CD4-positive, alpha-beta memory T cell (primary cell): ENCODE measurements around the gene TMCC2. TPM values are rescaled to one million over a fixed set of nuclear protein-coding genes. Genes with fewer than 3 reads are reported as not detected.

Experiments
- CTCF ChIA-PET: fragments of 350-600 bp; sonication (Branson Sonifier 250); formaldehyde crosslinking; loops from one replicate; lab custom pipeline; 2021; ENCODE audit warnings: inconsistent platforms; ENCODE audit not compliant: partially characterized antibody; lab: Charles Lee
- POLR2A ChIA-PET: fragments of 350-600 bp; sonication (Branson Sonifier 250); formaldehyde crosslinking; loops from one replicate; lab custom pipeline; 2021; ENCODE audit not compliant: partially characterized antibody; lab: Charles Lee
- DNase-seq, 5 donors: peaks; one replicate each; pipeline versions ENCODE4 v3.0.0 to v3.0.0-alpha.2; 2020 to 2022; ENCODE audit warnings: mixed read lengths in 1 of 5
- H3K27ac ChIP-seq: one replicate; pipeline ENCODE4 v1.7.0; 2013; ENCODE audit warnings: low read depth, low read length
- H3K27me3 ChIP-seq: 2 replicates; pipeline ENCODE4 v1.7.0; 2013; ENCODE audit warnings: mild to moderate bottlenecking, low read length, moderate library complexity; ENCODE audit not compliant: insufficient read depth
- H3K36me3 ChIP-seq: 2 replicates; pipeline ENCODE4 v1.7.0; 2013; ENCODE audit warnings: mild to moderate bottlenecking, low read length, moderate library complexity; ENCODE audit not compliant: insufficient read depth
- H3K4me1 ChIP-seq: 2 replicates; pipeline ENCODE4 v1.7.0; 2013; ENCODE audit warnings: mild to moderate bottlenecking, low read length, moderate library complexity; ENCODE audit not compliant: insufficient read depth
- H3K4me3 ChIP-seq, 2 donors: one replicate each; pipeline ENCODE4 v1.7.0; 2013; ENCODE audit warnings: low read length in 2 of 2, mild to moderate bottlenecking in 1 of 2
- H3K9me3 ChIP-seq, 2 donors: one replicate each; pipeline ENCODE4 v1.7.0; 2013; ENCODE audit warnings: low read length in 2 of 2, control low read depth in 1 of 2; ENCODE audit not compliant: control insufficient read depth in 1 of 2
- H3K27ac Mint-ChIP-seq, 7 donors: one replicate each; pipeline ENCODE4 v1.8.0; 2020 to 2021; ENCODE audit warnings: mixed read lengths in 7 of 7, mild to moderate bottlenecking in 6 of 7, inconsistent platforms in 3 of 7, moderate library complexity in 3 of 7
- H3K27me3 Mint-ChIP-seq, 2 donors: one replicate each; pipeline ENCODE4 v1.8.0; 2020 to 2021; ENCODE audit warnings: mixed read lengths in 2 of 2
- H3K36me3 Mint-ChIP-seq, 2 donors: one replicate each; pipeline ENCODE4 v1.8.0; 2020 to 2021; ENCODE audit warnings: mixed read lengths in 2 of 2, inconsistent platforms in 1 of 2, mild to moderate bottlenecking in 1 of 2
- H3K4me1 Mint-ChIP-seq, 4 donors: one replicate each; pipeline ENCODE4 v1.8.0; 2020 to 2021; ENCODE audit warnings: mixed read lengths in 4 of 4, mild to moderate bottlenecking in 1 of 4
- H3K4me3 Mint-ChIP-seq, 8 donors: one replicate each; pipeline ENCODE4 v1.8.0; 2020 to 2021; ENCODE audit warnings: mixed read lengths in 8 of 8, mild to moderate bottlenecking in 7 of 8, moderate library complexity in 6 of 8, inconsistent platforms in 3 of 8
- H3K9me3 Mint-ChIP-seq, 8 donors: one replicate each; pipeline ENCODE4 v1.8.0; 2020 to 2021; ENCODE audit warnings: mixed read lengths in 8 of 8, mild to moderate bottlenecking in 5 of 8, inconsistent platforms in 3 of 8, moderate library complexity in 1 of 8
- intact Hi-C: fragments of 100-400 bp; cut with micrococcal nuclease; formaldehyde crosslinking; loops from one replicate; pipeline ENCODE4 v1.15.1; 2023
- polyA plus RNA-seq, 2 donors: library from polyadenylated mRNA; unstranded; fragments of 300-500 nt; fragmentation: Illumina TruSeq; gene quantifications; one replicate each; pipeline ENCODE4 v1.2.3, GENCODE V29; 2021
- total RNA-seq, 2 experiments: library from RNA; stranded (reverse); gene quantifications; one replicate each; pipeline ENCODE4 v1.2.3, GENCODE V29; 2021

The TMCC2 gene
- total and polyA plus RNA-seq, 4 experiments from 2014 or later = 0.27 to 1.2 (median 0.76) TPM

- Histone ChIP-seq H3K27me3 (no peaks in the 10 kb centered on the region), H3K4me3 (no peak overlapping the region), H3K36me3 (no peaks in the 10 kb centered on the region), H3K9me3 (no peaks in the 10 kb centered on the region), H3K27ac (no peak overlapping the region), H3K4me1 (peaks cover 10% of the 10 kb centered on the region)
- POLR2A ChIA-PET = interaction anchor here (0.7 to 1.0 kb wide), 2 partner anchors 23 to 34 kb away, joined by 3 read pairs; no protein-coding TSS in a partner anchor
- intact Hi-C loops = no loop called here
- no peaks in the 10 kb centered on the region for H3K36me3 Mint-ChIP-seq
- peaks cover 0 to 6% (median 4%) of the 10 kb centered on the region in 4 donors for H3K4me1 Mint-ChIP-seq
- CTCF ChIA-PET = interaction anchor here (0.7 to 15.1 kb wide), 9 partner anchors 10 to 455 kb away, joined by 3 to 191 read pairs (median 4); partner anchors contain the start of gene TMCC2
- DNase-seq = no peak
- peaks cover 0 to 1% of the 10 kb centered on the region in 2 donors for H3K27me3 Mint-ChIP-seq
- no peak overlapping the region for H3K27ac Mint-ChIP-seq
- no peak overlapping the region for H3K4me3 Mint-ChIP-seq
- H3K9me3 Mint-ChIP-seq = no peaks in the 10 kb centered on the region
Observed at GRCh38 chr1:205261946-205262691, 34.4 kb downstream of the TMCC2 start.

DNA sequence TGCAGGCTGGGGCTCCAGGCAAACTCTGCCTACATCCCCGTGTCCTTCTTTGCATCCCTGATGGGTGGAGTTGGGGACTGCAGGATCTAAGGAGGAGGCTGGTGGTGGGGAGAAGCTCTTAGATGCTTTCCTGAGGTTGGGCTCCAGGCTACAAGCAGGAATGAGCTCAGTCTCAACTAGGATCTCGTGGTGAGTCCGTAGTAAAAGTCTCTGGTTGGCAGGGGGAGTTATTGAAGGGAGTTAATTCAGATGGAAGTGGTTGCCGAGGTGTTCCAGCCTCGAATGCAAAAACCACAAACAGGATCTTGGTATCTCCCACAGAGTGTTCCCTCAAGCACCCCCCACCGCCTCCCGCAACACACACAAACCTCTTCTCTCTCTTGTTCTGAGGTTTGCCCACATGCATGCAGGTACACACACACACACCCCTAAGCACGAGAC, 35.0 kb downstream of the TMCC2 start:
- CTCF ChIA-PET = interaction anchor here (2.2 to 15.1 kb wide), 3 partner anchors 35 to 223 kb away, joined by 6 to 191 read pairs (median 11); partner anchors contain the start of gene TMCC2
- H3K36me3 Mint-ChIP-seq = no peaks in the 10 kb centered on the region
- no peak overlapping the region for H3K4me3 Mint-ChIP-seq
- DNase-seq = no peak
- H3K27me3 Mint-ChIP-seq = peaks cover 0 to 1% of the 10 kb centered on the region in 2 donors
- no peaks in the 10 kb centered on the region for H3K27me3 ChIP-seq
- POLR2A ChIA-PET = interaction anchor here (1.0 to 1.1 kb wide), 2 partner anchors 11 to 34 kb away, joined by 3 read pairs; no protein-coding TSS in a partner anchor
- no peaks in the 10 kb centered on the region for H3K9me3 ChIP-seq
- intact Hi-C loops = no loop called here
- no peak overlapping the region for H3K27ac ChIP-seq
- H3K27ac Mint-ChIP-seq = peak overlapping the region in 1 of 7 donors; percentile 79
- no peak overlapping the region for H3K4me3 ChIP-seq
- H3K9me3 Mint-ChIP-seq = no peaks in the 10 kb centered on the region
- H3K4me1 Mint-ChIP-seq = peaks cover 0 to 6% (median 4%) of the 10 kb centered on the region in 4 donors
- H3K4me1 ChIP-seq = peaks cover 10% of the 10 kb centered on the region
- H3K36me3 ChIP-seq = no peaks in the 10 kb centered on the region

DNA sequence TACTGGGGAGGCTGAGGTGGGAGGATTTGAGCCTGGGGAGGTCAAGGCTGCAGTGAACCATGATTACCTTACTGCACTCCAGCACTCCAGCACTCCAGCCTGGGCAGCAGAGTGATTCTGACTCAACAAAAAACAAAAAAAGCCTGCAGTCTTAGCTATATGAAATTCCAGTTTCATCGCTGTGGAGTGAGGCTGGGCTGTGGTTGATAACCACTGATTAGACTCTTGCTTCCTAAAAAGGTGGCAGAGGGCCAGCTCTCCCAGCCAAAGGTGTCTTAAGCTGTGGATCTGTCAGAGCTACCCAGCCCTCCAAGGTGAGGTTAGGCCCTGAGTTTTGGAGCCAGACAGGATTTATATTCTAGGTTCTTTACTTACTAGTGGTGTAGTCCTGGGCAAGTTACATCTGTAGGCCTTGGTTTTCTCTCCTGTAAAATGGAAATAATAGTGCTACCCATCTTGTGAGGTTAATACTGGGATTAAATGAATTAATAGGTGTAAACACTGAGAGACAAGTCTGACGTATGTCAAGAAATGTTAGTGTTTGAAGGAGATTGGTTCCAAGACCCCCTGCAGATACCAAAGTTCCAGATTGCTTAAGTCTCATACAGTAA, 35.9 kb downstream of the TMCC2 start:
- Histone ChIP-seq H3K36me3 (no peaks in the 10 kb centered on the region), H3K27ac (no peak overlapping the region), H3K27me3 (no peaks in the 10 kb centered on the region), H3K9me3 (no peaks in the 10 kb centered on the region), H3K4me1 (peaks cover 10% of the 10 kb centered on the region), H3K4me3 (no peak overlapping the region)
- DNase-seq = no peak
- peaks cover 0 to 1% of the 10 kb centered on the region in 2 donors for H3K27me3 Mint-ChIP-seq
- POLR2A ChIA-PET = interaction anchor here (0.6 to 1.1 kb wide), 2 partner anchors 10 to 476 kb away, joined by 3 read pairs; no protein-coding TSS in a partner anchor
- H3K4me3 Mint-ChIP-seq = no peak overlapping the region
- no peaks in the 10 kb centered on the region for H3K36me3 Mint-ChIP-seq
- H3K27ac Mint-ChIP-seq = no peak overlapping the region
- intact Hi-C loops = no loop called here
- H3K4me1 Mint-ChIP-seq = peaks cover 0 to 6% (median 4%) of the 10 kb centered on the region in 4 donors
- CTCF ChIA-PET = interaction anchor here (2.2 to 15.1 kb wide), 3 partner anchors 36 to 222 kb away, joined by 6 to 191 read pairs (median 11); partner anchors contain the start of gene TMCC2
- no peaks in the 10 kb centered on the region for H3K9me3 Mint-ChIP-seq

GRCh38 chr1:205266611-205267305, 39.0 kb downstream of the TMCC2 start:
- no peaks in the 10 kb centered on the region for H3K9me3 ChIP-seq
- no peak overlapping the region for H3K4me3 ChIP-seq
- no peaks in the 10 kb centered on the region for H3K36me3 ChIP-seq
- Mint-ChIP-seq H3K27me3 (peaks cover 0 to 1% of the 10 kb centered on the region in 2 donors), H3K4me3 (no peak overlapping the region), H3K9me3 (no peaks in the 10 kb centered on the region), H3K27ac (no peak overlapping the region), H3K4me1 (peaks cover 0 to 6% (median 4%) of the 10 kb centered on the region in 4 donors), H3K36me3 (no peaks in the 10 kb centered on the region)
- ChIA-PET POLR2A (no interaction called here), CTCF (interaction anchor here (1.6 to 2.7 kb wide), 3 partner anchors 54 to 69 kb away, joined by 6 to 9 read pairs (median 7); partner anchors contain the start of gene NUAK2)
- no peaks in the 10 kb centered on the region for H3K27me3 ChIP-seq
- H3K4me1 ChIP-seq = peaks cover 10% of the 10 kb centered on the region
- intact Hi-C loops = no loop called here
- no peak overlapping the region for H3K27ac ChIP-seq
- DNase-seq = no peak

DNA sequence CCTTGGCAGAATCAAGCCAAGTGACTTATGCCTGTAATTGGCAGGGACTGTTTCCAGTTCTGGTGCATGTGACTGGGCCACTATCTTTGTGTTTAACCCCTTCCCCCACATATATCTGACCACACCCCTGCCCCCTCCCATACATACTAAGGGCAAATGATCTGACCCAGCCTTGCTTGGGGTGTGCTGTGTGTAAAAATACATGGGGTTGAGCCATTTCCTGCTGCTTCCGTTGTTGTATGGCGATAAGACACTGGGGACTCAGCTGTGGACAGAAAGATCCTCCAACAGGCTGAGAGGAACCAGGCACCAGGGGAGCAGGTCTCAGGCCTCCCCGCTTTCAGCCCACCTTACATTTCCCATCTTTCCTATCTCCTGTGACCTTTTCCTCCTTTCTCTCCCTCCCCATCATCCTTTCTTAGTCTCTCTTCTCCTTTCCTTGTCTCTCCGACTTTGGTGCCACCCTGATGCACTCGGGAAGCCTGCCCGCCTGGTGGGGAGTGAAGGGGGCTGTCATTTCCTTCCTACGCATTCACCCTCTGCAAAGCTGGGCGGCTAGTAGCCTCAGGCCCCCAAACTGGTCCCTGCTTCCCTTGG, 39.7 kb downstream of the TMCC2 start:
- H3K4me3 ChIP-seq = no peak overlapping the region
- peaks cover 6% of the 10 kb centered on the region for H3K4me1 ChIP-seq
- ChIA-PET CTCF (interaction anchor here (1.6 to 24.1 kb wide), 2 partner anchors 55 to 58 kb away, joined by 6 to 1429 read pairs; partner anchors contain the start of gene NUAK2), POLR2A (no interaction called here)
- H3K36me3 ChIP-seq = no peaks in the 10 kb centered on the region
- H3K27ac ChIP-seq = no peak overlapping the region
- no peaks in the 10 kb centered on the region for H3K9me3 ChIP-seq
- intact Hi-C loops = no loop called here
- Mint-ChIP-seq H3K36me3 (no peaks in the 10 kb centered on the region), H3K9me3 (no peaks in the 10 kb centered on the region), H3K27ac (no peak overlapping the region), H3K27me3 (peaks cover 0 to 1% of the 10 kb centered on the region in 2 donors), H3K4me1 (peaks cover 0 to 6% (median 3%) of the 10 kb centered on the region in 4 donors), H3K4me3 (no peak overlapping the region)
- no peak for DNase-seq
- H3K27me3 ChIP-seq = no peaks in the 10 kb centered on the region

DNA sequence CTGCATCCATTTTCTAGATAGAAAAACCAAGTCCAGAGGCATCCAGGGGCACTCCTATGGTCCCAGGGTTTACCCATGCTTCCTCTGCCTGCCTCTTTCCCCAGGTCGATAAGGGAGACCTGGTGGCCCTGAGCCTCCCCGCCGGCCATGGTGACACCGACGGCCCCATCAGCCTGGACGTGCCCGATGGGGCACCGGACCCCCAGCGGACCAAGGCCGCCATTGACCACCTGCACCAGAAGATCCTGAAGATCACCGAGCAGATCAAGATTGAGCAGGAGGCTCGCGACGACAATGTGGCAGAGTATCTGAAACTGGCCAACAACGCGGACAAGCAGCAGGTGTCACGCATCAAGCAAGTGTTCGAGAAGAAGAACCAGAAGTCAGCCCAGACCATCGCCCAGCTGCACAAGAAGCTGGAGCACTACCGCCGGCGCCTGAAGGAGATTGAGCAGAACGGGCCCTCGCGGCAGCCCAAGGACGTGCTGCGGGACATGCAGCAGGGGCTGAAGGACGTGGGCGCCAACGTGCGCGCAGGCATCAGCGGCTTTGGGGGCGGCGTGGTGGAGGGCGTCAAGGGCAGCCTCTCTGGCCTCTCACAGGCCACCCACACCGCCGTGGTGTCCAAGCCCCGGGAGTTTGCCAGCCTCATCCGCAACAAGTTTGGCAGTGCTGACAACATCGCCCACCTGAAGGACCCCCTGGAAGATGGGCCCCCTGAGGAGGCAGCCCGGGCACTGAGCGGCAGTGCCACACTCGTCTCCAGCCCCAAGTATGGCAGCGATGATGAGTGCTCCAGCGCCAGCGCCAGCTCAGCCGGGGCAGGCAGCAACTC, 41.3 kb downstream of the TMCC2 start:
- Histone ChIP-seq H3K9me3 (no peaks in the 10 kb centered on the region), H3K27ac (no peak overlapping the region), H3K4me1 (peaks cover 11% of the 10 kb centered on the region), H3K36me3 (no peaks in the 10 kb centered on the region), H3K27me3 (no peaks in the 10 kb centered on the region), H3K4me3 (no peak overlapping the region)
- H3K4me3 Mint-ChIP-seq = no peak overlapping the region
- ChIA-PET POLR2A (interaction anchor here (23.5 kb wide), 1 partner anchor 51 kb away, joined by 1030 read pairs; the partner anchor contains the start of gene NUAK2), CTCF (interaction anchor here (1.3 to 24.1 kb wide), 4 partner anchors 18 to 67 kb away, joined by 3 to 1429 read pairs (median 124); partner anchors contain the start of gene NUAK2)
- H3K27ac Mint-ChIP-seq = no peak overlapping the region
- no peaks in the 10 kb centered on the region for H3K9me3 Mint-ChIP-seq
- H3K36me3 Mint-ChIP-seq = no peaks in the 10 kb centered on the region
- DNase-seq = no peak
- peaks cover 6 to 9% (median 7%) of the 10 kb centered on the region in 4 donors for H3K4me1 Mint-ChIP-seq
- intact Hi-C loops = no loop called here
- H3K27me3 Mint-ChIP-seq = no peaks in the 10 kb centered on the region
